Gastroesophageal sphincter (tissue), 3 donors: ENCODE results near the gene LPP.

ENCODE experiments used
- EP300 ChIP-seq: sonication (generic); formaldehyde crosslinking; IDR thresholded peaks from one replicate; pipeline ENCODE4 v1.6.1; 2017; ENCODE audit warnings: antibody characterized with exemption, mild to moderate bottlenecking
- POLR2A ChIP-seq, 2 donors: fragments of 450-650 bp; IDR thresholded peaks; one replicate each; pipeline ENCODE4 v1.6.1; 2017; ENCODE audit warnings: antibody characterized with exemption in 2 of 2, mild to moderate bottlenecking in 2 of 2, moderate library complexity in 1 of 2
- POLR2AphosphoS5 ChIP-seq: sonication (generic); formaldehyde crosslinking; IDR thresholded peaks from one replicate; pipeline ENCODE4 v1.6.1; 2017; ENCODE audit warnings: antibody characterized with exemption
- TF ChIP-seq, protein P1 (sequence below), 4 experiments: fragments of 200-600 bp in 2 of 4; fragments of 450-650 bp in 2 of 4; sonication (generic) in 1 of 4; IDR thresholded peaks; one replicate each; pipeline ENCODE4 v1.5.1; 2017 to 2019; ENCODE audit warnings: antibody characterized with exemption in 4 of 4, mild to moderate bottlenecking in 2 of 4, moderate library complexity in 2 of 4

DNA sequence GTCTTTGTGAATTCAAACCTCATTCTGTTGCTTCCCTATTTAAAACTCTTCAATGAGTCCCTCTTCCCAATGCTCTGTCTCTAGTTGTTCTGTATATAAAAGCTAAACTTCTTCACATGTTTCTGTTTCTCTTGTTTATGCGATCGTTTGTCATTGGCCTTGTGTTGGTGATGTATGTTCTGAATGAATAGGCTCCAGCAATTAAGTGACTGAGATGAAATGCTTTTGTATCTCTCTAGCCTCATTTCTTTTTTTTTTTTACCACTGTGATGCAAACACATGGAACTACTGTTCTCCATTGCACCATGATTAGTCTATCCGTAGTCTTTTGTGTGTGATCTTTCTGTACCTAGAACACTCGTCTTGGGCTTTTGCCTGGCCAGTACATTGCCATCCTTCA is 637.4 kb downstream of the LPP start:
- TF ChIP-seq, protein P1, sequence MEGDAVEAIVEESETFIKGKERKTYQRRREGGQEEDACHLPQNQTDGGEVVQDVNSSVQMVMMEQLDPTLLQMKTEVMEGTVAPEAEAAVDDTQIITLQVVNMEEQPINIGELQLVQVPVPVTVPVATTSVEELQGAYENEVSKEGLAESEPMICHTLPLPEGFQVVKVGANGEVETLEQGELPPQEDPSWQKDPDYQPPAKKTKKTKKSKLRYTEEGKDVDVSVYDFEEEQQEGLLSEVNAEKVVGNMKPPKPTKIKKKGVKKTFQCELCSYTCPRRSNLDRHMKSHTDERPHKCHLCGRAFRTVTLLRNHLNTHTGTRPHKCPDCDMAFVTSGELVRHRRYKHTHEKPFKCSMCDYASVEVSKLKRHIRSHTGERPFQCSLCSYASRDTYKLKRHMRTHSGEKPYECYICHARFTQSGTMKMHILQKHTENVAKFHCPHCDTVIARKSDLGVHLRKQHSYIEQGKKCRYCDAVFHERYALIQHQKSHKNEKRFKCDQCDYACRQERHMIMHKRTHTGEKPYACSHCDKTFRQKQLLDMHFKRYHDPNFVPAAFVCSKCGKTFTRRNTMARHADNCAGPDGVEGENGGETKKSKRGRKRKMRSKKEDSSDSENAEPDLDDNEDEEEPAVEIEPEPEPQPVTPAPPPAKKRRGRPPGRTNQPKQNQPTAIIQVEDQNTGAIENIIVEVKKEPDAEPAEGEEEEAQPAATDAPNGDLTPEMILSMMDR (IDR thresholded peaks at IDR 0.05), result no peak
- TF ChIP-seq EP300, result no peak
- TF ChIP-seq POLR2A (IDR thresholded peaks at IDR 0.05), result no peak
- TF ChIP-seq POLR2AphosphoS5, result no peak
